PC-9 (cell line): Measurements from ENCODE around the gene LRRC56.

Experiments used
- EZH2 ChIP-seq: fragments of 200-600 bp; sonication (generic); IDR thresholded peaks from 2 replicates; pipeline ENCODE4 v1.8.0; 2017; ENCODE audit warnings: antibody characterized with exemption, low read depth
- TF ChIP-seq, protein P1 (sequence below): fragments of 200-600 bp; sonication (generic); conservative IDR thresholded peaks from 2 replicates; pipeline ENCODE4 v1.6.1; 2017; ENCODE audit warnings: mixed run types, antibody characterized with exemption, mild to moderate bottlenecking, moderate library complexity

DNA sequence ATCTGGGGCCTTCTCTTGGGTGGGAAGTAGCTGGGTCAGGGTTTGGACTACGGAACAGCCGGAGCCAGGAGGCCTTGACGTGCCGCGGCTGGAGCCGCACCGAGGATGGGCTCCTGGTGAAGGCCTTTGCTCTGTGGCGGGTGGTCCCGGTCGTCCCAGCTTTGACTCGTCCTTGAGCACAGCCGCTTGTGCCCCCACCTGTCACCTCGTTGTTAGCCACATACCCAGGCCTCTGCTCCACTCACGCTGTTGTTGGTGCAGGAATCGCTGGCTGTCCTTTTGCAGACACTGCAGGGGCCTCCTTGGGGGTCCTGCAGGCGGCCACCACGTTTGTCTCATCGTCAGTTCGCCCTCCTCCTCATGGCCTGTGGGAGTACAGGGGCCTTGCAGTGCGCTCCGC is 56.0 kb downstream of the LRRC56 start:
- TF ChIP-seq, protein P1, sequence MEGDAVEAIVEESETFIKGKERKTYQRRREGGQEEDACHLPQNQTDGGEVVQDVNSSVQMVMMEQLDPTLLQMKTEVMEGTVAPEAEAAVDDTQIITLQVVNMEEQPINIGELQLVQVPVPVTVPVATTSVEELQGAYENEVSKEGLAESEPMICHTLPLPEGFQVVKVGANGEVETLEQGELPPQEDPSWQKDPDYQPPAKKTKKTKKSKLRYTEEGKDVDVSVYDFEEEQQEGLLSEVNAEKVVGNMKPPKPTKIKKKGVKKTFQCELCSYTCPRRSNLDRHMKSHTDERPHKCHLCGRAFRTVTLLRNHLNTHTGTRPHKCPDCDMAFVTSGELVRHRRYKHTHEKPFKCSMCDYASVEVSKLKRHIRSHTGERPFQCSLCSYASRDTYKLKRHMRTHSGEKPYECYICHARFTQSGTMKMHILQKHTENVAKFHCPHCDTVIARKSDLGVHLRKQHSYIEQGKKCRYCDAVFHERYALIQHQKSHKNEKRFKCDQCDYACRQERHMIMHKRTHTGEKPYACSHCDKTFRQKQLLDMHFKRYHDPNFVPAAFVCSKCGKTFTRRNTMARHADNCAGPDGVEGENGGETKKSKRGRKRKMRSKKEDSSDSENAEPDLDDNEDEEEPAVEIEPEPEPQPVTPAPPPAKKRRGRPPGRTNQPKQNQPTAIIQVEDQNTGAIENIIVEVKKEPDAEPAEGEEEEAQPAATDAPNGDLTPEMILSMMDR, result no peak
- no peak for TF ChIP-seq EZH2
